C1 segment of cervical spinal cord (tissue), 14 donors: ENCODE results near the gene MPST.

Source experiments
- DNase-seq, 14 donors: peaks; one replicate each; lab custom pipeline; 2025; lab: John Stamatoyannopoulos, UW

Gene MPST

GRCh38 chr22:37043828-37044538 is 24.4 kb downstream of the MPST start:
- no peak for DNase-seq

- no peak for DNase-seq
Measured at GRCh38 chr22:37044634-37045625, 25.4 kb downstream of the MPST start.

GRCh38 chr22:37045958-37046357 is 26.4 kb downstream of the MPST start:
- DNase-seq = no peak

GRCh38 chr22:37046589-37046988 is 27.0 kb downstream of the MPST start:
- no peak for DNase-seq

- DNase-seq = no peak
Measured at GRCh38 chr22:37047006-37047405, 27.5 kb downstream of the MPST start.

- DNase-seq = no peak
Measured at GRCh38 chr22:37048133-37048532, 28.6 kb downstream of the MPST start.

GRCh38 chr22:37049224-37049623 is 29.7 kb downstream of the MPST start:
- no peak for DNase-seq

GRCh38 chr22:37050913-37051312 is 31.4 kb downstream of the MPST start:
- DNase-seq = no peak

GRCh38 chr22:37051391-37052385 is 32.1 kb downstream of the MPST start, which contains the start of gene KCTD17:
Gene KCTD17, plus strand, starts transcription at chr22:37051742. Its CDS starts 19 bp downstream, at chr22:37051761.
- DNase-seq = peak in 12 of 14 donors; percentile 11 to 80 (median 36)

- DNase-seq = peak in 1 of 14 donors; percentile 12
Measured at GRCh38 chr22:37052386-37053309, 33.1 kb downstream of the MPST start.

GRCh38 chr22:37053310-37054055 is 33.9 kb downstream of the MPST start:
- DNase-seq = no peak

- DNase-seq = no peak
Measured at GRCh38 chr22:37054056-37054395, 34.5 kb downstream of the MPST start.

- DNase-seq = no peak
Measured at GRCh38 chr22:37054600-37055365, 35.2 kb downstream of the MPST start.

- no peak for DNase-seq
Measured at GRCh38 chr22:37056246-37056645, 36.7 kb downstream of the MPST start.

GRCh38 chr22:37057226-37057625 is 37.7 kb downstream of the MPST start:
- no peak for DNase-seq

GRCh38 chr22:37057796-37058510 is 38.4 kb downstream of the MPST start:
- DNase-seq = no peak

GRCh38 chr22:37058917-37059701 is 39.6 kb downstream of the MPST start:
- DNase-seq = no peak
